HCT116 (cell line): ENCODE data around the gene GJD3. TPM values are rescaled to one million over a fixed set of nuclear protein-coding genes. Genes with fewer than 3 reads are reported as not detected.

ENCODE experiments used
- ATAC-seq: fragments of 200-7000 bp; cut with Tn5 transposase; 2 replicates; pipeline ENCODE4 v1.9.1; 2020; ENCODE audit warnings: mild to moderate bottlenecking, moderate library complexity
- BruUV-seq: library from RNA; stranded (reverse); fragments of 400-500 nt; replicated peaks from 2 replicates; lab custom pipeline; 2021; lab: Mats Ljungman, UMichigan
- CTCF ChIA-PET: fragments of 300-600 bp; sonication (Branson Sonifier 250); formaldehyde crosslinking; loops from one replicate; lab custom pipeline; 2021; ENCODE audit warnings: antibody characterized with exemption; lab: Charles Lee
- POLR2A ChIA-PET: fragments of 300-600, 350-600 bp; sonication (Branson Sonifier 250); formaldehyde crosslinking; loops from one replicate; lab custom pipeline; 2021; ENCODE audit warnings: antibody characterized with exemption; lab: Charles Lee
- RAD21 ChIA-PET, 2 experiments: fragments of 300-600 bp; sonication (Branson Sonifier 250); formaldehyde crosslinking; loops; one replicate each; lab custom pipeline; 2023; ENCODE audit warnings: low total read pairs in 2 of 2; ENCODE audit not compliant: uncharacterized antibody in 2 of 2, unreplicated experiment in 2 of 2, low non-redundant PET in 1 of 2; lab: Charles Lee
- DNase-seq: peaks from one replicate; pipeline ENCODE4 v3.0.0-alpha.2; 2010; ENCODE audit warnings: low read depth, low spot score
- H2AFZ ChIP-seq: fragments of 200-600 bp; shearing (Covaris generic), sonication (generic); 2 replicates; pipeline ENCODE4 v1.6.1; 2017; ENCODE audit warnings: low read depth, mixed run types, mixed read lengths, antibody characterized with exemption, low read length; ENCODE audit not compliant: poor library complexity, severe bottlenecking
- H3K27ac ChIP-seq: 2 replicates; pipeline ENCODE4 v1.5.1; 2012; ENCODE audit warnings: low read depth, low read length
- H3K27me3 ChIP-seq: fragments of 200-600 bp; sonication (generic); 2 replicates; pipeline ENCODE4 v1.6.1; 2016; ENCODE audit warnings: mixed run types, low read length, mixed read lengths; ENCODE audit not compliant: insufficient read depth
- H3K36me3 ChIP-seq, 2 experiments: fragments of 200-500 bp in 1 of 2; fragments of 200-600 bp in 1 of 2; sonication (Bioruptor generic) in 1 of 2; sonication (generic) in 1 of 2; 2 replicates each; pipeline versions ENCODE4 v1.5.1 to v1.6.1; 2014 to 2016; ENCODE audit warnings: low read length in 2 of 2, inconsistent platforms in 1 of 2, mixed read lengths in 1 of 2, mixed run types in 1 of 2; ENCODE audit not compliant: insufficient read depth in 2 of 2, control insufficient read depth in 1 of 2
- H3K4me1 ChIP-seq, 2 experiments: fragments of 200-600 bp in 1 of 2; sonication (generic) in 1 of 2; 2 replicates each; pipeline versions ENCODE4 v1.5.1 to v1.6.1; 2012 to 2017; ENCODE audit warnings: low read length in 2 of 2, inconsistent platforms in 1 of 2, mild to moderate bottlenecking in 1 of 2, mixed read lengths in 1 of 2, mixed run types in 1 of 2, moderate library complexity in 1 of 2; ENCODE audit not compliant: insufficient read depth in 2 of 2, control insufficient read depth in 1 of 2
- H3K4me2 ChIP-seq: fragments of 200-600 bp; sonication (generic); 2 replicates; pipeline ENCODE4 v1.6.1; 2017; ENCODE audit warnings: mixed run types, low read length, mixed read lengths
- H3K4me3 ChIP-seq, 2 experiments: fragments of 200-600 bp in 1 of 2; sonication (generic) in 1 of 2; replicated peaks in 1 of 2; 2 replicates each; pipeline ENCODE4 v1.5.1; 2011 to 2016; ENCODE audit warnings: low read length in 2 of 2, control low read depth in 1 of 2, low read depth in 1 of 2, mild to moderate bottlenecking in 1 of 2, mixed read lengths in 1 of 2, mixed run types in 1 of 2
- H3K79me2 ChIP-seq: fragments of 200-600 bp; sonication (generic); 2 replicates; pipeline ENCODE4 v1.6.1; 2017; ENCODE audit warnings: mild to moderate bottlenecking, mixed run types, low read length, moderate library complexity, mixed read lengths; ENCODE audit not compliant: insufficient read depth
- H3K9ac ChIP-seq: fragments of 200-600 bp; sonication (generic); 2 replicates; pipeline ENCODE4 v1.6.1; 2016; ENCODE audit warnings: low read length, mixed read lengths
- H3K9me2 ChIP-seq: fragments of 200-600 bp; sonication (generic), shearing (Covaris generic); 2 replicates; pipeline ENCODE4 v1.6.1; 2017; ENCODE audit warnings: mixed run types, mild to moderate bottlenecking, moderate library complexity; ENCODE audit not compliant: insufficient read depth
- H3K9me3 ChIP-seq, 2 experiments: fragments of 200-500 bp in 1 of 2; fragments of 200-600 bp in 1 of 2; sonication (Bioruptor generic) in 1 of 2; sonication (generic) in 1 of 2; 2 replicates each; pipeline ENCODE4 v1.6.1; 2014 to 2017; ENCODE audit warnings: low read length in 2 of 2, mixed read lengths in 2 of 2, inconsistent platforms in 1 of 2, low read depth in 1 of 2, mild to moderate bottlenecking in 1 of 2, mixed run types in 1 of 2, moderate library complexity in 1 of 2; ENCODE audit not compliant: control insufficient read depth in 1 of 2, insufficient read depth in 1 of 2
- H4K20me1 ChIP-seq: fragments of 200-600 bp; sonication (generic), shearing (Covaris generic); 2 replicates; pipeline ENCODE4 v1.6.1; 2017; ENCODE audit warnings: mixed run types, mild to moderate bottlenecking, moderate library complexity; ENCODE audit not compliant: insufficient read depth
- CBX3 ChIP-seq: IDR thresholded peaks from 2 replicates; pipeline ENCODE4 v1.6.1; 2012; ENCODE audit warnings: low read depth
- CEBPB ChIP-seq: IDR thresholded peaks from 2 replicates; pipeline ENCODE4 v1.6.1; 2012; ENCODE audit warnings: low read depth
- ELF1 ChIP-seq: IDR thresholded peaks from 2 replicates; pipeline ENCODE4 v1.6.1; 2012; ENCODE audit warnings: low read depth, borderline replicate concordance
- JUND ChIP-seq: IDR thresholded peaks from 2 replicates; pipeline ENCODE4 v1.6.1; 2012
- POLR2A ChIP-seq: IDR thresholded peaks from 2 replicates; pipeline ENCODE4 v1.7.0; 2011; ENCODE audit warnings: borderline replicate concordance; ENCODE audit not compliant: insufficient read depth, insufficient read length; ENCODE audit errors: extremely low read depth
- POLR2AphosphoS5 ChIP-seq: IDR thresholded peaks from 2 replicates; pipeline ENCODE4 v1.6.1; 2011; ENCODE audit warnings: mild to moderate bottlenecking, low read depth, low read length, moderate library complexity
- RAD21 ChIP-seq: IDR thresholded peaks from 2 replicates; pipeline ENCODE4 v1.6.1; 2012; ENCODE audit warnings: low read depth, mild to moderate bottlenecking
- SIN3A ChIP-seq: IDR thresholded peaks from 2 replicates; pipeline ENCODE4 v1.6.1; 2012; ENCODE audit warnings: low read depth
- SRF ChIP-seq: IDR thresholded peaks from 2 replicates; pipeline ENCODE4 v1.6.1; 2012; ENCODE audit warnings: low read depth
- YY1 ChIP-seq: IDR thresholded peaks from 2 replicates; pipeline ENCODE4 v1.6.1; 2011; ENCODE audit warnings: low read length, low read depth, moderate library complexity, mild to moderate bottlenecking; ENCODE audit not compliant: insufficient replicate concordance; ENCODE audit errors: extremely low read depth
- ZFX ChIP-seq: fragments of 450-650 bp; IDR thresholded peaks from 2 replicates; pipeline ENCODE4 v1.6.1; 2017
- ZNF274 ChIP-seq: fragments of 200-500 bp; sonication (Bioruptor generic); IDR thresholded peaks from 2 replicates; pipeline ENCODE4 v1.6.1; 2014; ENCODE audit warnings: mild to moderate bottlenecking, low read depth, low read length, inconsistent platforms
- intact Hi-C: fragments of 100-400 bp; cut with micrococcal nuclease; formaldehyde crosslinking; loops from 2 replicates; pipeline ENCODE4 v1.10.0; 2022
- total RNA-seq: library from RNA; stranded (reverse); gene quantifications from one replicate; pipeline ENCODE4 v1.2.1, GENCODE V29; 2021; ENCODE audit not compliant: unreplicated experiment
- TF ChIP-seq, protein P1 (sequence below), 3 experiments: fragments of 200-600 bp in 1 of 3; sonication (generic) in 1 of 3; IDR thresholded peaks in 2 of 3; conservative IDR thresholded peaks in 1 of 3; 2 replicates each; pipeline ENCODE4 v1.5.1; 2012 to 2017; ENCODE audit warnings: low read depth in 2 of 3, low read length in 2 of 3, antibody characterized with exemption in 1 of 3, borderline replicate concordance in 1 of 3, control low read depth in 1 of 3, mild to moderate bottlenecking in 1 of 3, mixed read lengths in 1 of 3, mixed run types in 1 of 3, moderate library complexity in 1 of 3; ENCODE audit not compliant: insufficient read depth in 1 of 3
- TF ChIP-seq, protein P2 (sequence below): IDR thresholded peaks from 2 replicates; pipeline ENCODE4 v1.6.1; 2012
- TF ChIP-seq, protein P3 (sequence below): IDR thresholded peaks from 2 replicates; pipeline ENCODE4 v1.6.1; 2011; ENCODE audit warnings: mild to moderate bottlenecking, low read length, moderate library complexity; ENCODE audit not compliant: insufficient replicate concordance; ENCODE audit errors: extremely low read depth
- TF ChIP-seq, protein P4 (sequence below): IDR thresholded peaks from 2 replicates; pipeline ENCODE4 v1.6.1; 2012

GJD3 gene
- total RNA-seq, 1 experiment from 2014 or later = not detected

DNA sequence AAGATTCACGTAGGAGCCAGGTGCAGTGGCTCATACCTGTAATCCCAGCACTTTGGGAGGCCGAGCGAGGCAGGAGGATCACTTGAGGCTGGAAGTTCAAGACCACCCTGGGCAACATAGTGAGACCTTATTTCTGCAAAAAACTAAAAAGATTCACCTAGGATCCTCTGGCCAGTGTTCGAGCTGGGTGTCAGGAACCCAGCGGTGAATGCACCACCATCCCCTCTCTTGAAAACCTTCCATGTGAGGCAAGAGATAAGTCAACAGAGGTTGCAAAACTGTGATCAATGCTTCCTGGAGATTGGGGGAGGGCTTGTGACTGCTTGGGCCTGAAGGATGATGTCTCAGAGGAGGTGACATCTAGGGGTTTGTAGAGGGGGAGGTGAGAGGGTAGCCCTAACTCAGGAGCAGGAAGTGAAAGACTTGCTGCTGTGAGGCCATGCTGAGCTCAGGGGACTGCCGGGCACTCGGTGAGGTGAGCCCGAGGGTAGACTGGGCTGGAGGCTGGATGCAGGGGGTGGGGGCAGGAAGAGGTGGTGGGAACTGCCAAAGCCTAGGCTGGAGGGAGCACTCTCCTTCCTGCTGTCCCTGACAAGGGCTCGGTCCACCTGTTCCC lies 11.7 kb downstream of the GJD3 start:
- Histone ChIP-seq H3K9me2 (no peaks in the 10 kb centered on the region), H4K20me1 (no peaks in the 10 kb centered on the region), H3K36me3 (peaks cover 7 to 20% of the 10 kb centered on the region in 2 experiments; a peak in 3 of 4 replicates), H3K9ac (no peak overlapping the region), H3K4me2 (no peak overlapping the region), H3K4me3 (no peak overlapping the region), H3K9me3 (no peaks in the 10 kb centered on the region), H3K27me3 (no peaks in the 10 kb centered on the region), H3K4me1 (no peaks in the 10 kb centered on the region), H3K27ac (no peak overlapping the region), H2AFZ (no peak overlapping the region), H3K79me2 (peaks cover 5% of the 10 kb centered on the region; the same call in 1 of the 2 replicates)
- RAD21 ChIA-PET = no interaction called here
- CTCF ChIA-PET = interaction anchor here (5.8 kb wide), 1 partner anchor 49 kb away, joined by 107 read pairs; the partner anchor contains the start of gene RARA
- TF ChIP-seq POLR2A (no peak), ELF1 (no peak), YY1 (no peak), ZFX (no peak), ZNF274 (no peak), RAD21 (no peak), SIN3A (no peak), JUND (no peak), SRF (no peak), CEBPB (no peak), POLR2AphosphoS5 (no peak), CBX3 (no peak)
- TF ChIP-seq, protein P1, sequence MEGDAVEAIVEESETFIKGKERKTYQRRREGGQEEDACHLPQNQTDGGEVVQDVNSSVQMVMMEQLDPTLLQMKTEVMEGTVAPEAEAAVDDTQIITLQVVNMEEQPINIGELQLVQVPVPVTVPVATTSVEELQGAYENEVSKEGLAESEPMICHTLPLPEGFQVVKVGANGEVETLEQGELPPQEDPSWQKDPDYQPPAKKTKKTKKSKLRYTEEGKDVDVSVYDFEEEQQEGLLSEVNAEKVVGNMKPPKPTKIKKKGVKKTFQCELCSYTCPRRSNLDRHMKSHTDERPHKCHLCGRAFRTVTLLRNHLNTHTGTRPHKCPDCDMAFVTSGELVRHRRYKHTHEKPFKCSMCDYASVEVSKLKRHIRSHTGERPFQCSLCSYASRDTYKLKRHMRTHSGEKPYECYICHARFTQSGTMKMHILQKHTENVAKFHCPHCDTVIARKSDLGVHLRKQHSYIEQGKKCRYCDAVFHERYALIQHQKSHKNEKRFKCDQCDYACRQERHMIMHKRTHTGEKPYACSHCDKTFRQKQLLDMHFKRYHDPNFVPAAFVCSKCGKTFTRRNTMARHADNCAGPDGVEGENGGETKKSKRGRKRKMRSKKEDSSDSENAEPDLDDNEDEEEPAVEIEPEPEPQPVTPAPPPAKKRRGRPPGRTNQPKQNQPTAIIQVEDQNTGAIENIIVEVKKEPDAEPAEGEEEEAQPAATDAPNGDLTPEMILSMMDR (IDR thresholded peaks at IDR 0.05 in 2 of 3, conservative IDR thresholded peaks at IDR 0.05 in 1 of 3; ENCODE audit: borderline replicate concordance in 1 of 3, insufficient read depth in 1 of 3, low read depth in 2 of 3, low read length in 2 of 3) = no peak
- TF ChIP-seq, protein P2, sequence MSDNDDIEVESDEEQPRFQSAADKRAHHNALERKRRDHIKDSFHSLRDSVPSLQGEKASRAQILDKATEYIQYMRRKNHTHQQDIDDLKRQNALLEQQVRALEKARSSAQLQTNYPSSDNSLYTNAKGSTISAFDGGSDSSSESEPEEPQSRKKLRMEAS = no peak
- TF ChIP-seq, protein P3, sequence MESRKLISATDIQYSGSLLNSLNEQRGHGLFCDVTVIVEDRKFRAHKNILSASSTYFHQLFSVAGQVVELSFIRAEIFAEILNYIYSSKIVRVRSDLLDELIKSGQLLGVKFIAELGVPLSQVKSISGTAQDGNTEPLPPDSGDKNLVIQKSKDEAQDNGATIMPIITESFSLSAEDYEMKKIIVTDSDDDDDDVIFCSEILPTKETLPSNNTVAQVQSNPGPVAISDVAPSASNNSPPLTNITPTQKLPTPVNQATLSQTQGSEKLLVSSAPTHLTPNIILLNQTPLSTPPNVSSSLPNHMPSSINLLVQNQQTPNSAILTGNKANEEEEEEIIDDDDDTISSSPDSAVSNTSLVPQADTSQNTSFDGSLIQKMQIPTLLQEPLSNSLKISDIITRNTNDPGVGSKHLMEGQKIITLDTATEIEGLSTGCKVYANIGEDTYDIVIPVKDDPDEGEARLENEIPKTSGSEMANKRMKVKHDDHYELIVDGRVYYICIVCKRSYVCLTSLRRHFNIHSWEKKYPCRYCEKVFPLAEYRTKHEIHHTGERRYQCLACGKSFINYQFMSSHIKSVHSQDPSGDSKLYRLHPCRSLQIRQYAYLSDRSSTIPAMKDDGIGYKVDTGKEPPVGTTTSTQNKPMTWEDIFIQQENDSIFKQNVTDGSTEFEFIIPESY = no peak
- TF ChIP-seq, protein P4, sequence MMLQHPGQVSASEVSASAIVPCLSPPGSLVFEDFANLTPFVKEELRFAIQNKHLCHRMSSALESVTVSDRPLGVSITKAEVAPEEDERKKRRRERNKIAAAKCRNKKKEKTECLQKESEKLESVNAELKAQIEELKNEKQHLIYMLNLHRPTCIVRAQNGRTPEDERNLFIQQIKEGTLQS = no peak
- no peak for ATAC-seq
- POLR2A ChIA-PET = no interaction called here
- TSS peak; percentile 17 for BruUV-seq
- no peak for DNase-seq
- intact Hi-C loops = no loop called here
